SKM-1 (cell line): ENCODE data around the gene PLEKHG4.
A peak's percentile ranks its signal among the peaks of the same experiment; 100 is the strongest.

Source experiments
- DNase-seq: peaks from one replicate; lab custom pipeline; 2025; ENCODE audit not compliant: unreplicated experiment; lab: John Stamatoyannopoulos, UW

PLEKHG4 gene

GRCh38 chr16:67244387-67245185 lies 34.7 kb upstream of the PLEKHG4 start:
- peak; percentile 92 for DNase-seq

- DNase-seq = no peak
These were observed 34.1 kb upstream of the PLEKHG4 start for GRCh38 chr16:67245186-67245585.

DNA sequence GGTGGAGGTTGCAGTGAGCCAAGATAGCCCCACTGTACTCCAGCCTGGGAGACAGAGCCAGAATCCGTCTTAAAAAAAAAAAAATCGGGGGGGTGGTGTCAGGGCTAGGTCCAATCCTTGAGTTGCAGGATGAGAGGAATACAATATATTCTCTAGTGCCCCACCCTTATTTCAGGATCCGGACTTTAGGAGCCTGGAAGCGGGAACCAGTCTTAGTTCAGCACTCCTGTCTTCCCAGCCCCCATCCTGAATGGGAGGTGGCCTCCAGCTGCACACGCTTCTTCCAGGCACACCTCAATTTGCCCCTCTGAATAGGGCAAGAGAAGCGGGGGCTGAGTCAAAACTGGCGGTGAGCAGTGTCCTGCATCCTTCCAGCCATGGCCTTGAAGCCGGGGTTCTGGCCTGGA lies 33.7 kb upstream of the PLEKHG4 start:
- DNase-seq = no peak

DNA sequence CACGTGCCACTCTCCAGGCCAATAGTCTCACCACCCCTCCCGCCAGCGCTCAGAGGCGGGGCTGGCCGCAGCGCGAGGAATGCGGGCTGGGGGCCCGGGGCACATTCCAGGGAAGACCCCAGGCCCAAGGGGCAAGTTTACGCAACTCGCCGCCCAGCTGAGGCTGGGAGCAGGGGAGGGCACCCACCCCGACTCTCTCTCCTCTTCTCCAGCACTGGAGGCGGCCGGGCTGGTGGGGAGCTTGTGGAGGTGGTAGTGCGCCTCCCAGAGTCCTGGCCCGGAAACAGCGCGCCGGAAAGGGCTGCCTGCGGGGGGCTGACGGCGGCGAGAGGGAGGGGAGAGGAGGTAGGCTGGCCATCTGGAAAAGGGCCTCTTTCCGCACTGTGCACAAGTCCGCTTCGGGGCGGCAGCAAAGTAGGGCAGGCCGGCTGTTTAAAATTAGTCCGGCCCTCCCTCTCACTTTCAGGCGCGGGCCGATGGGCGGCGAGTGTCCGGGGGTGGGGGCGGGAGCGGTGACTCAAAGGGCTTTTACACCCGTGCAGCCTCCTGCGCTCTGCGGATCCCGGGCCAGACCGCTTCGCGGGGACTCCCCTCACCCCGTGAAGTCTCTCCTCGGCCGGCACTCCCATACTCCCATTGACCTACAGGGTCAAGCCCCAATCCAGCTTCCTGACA lies 33.1 kb upstream of the PLEKHG4 start:
- no peak for DNase-seq

DNA sequence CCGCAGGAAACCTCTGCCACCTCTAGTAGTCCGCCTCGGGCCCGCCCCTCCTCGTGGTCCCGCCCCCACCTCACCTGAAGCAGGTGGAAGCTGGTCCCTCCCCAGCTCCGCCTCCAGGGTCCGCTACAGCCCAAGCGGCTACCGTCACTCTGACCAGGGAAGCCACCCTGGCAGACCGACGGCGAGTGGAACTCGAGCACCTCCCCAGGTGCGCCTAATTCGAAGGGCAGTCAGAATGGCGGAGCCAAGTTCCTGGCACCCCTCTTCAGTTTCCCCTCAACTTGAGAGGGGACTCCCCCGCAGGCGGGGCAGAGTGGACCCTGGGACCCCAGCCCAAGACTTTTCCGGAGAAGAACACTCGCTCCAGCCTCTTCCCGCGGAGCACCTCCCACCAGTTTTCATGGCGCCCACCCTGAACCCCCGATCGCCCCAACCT lies 32.6 kb upstream of the PLEKHG4 start:
- no peak for DNase-seq

DNA sequence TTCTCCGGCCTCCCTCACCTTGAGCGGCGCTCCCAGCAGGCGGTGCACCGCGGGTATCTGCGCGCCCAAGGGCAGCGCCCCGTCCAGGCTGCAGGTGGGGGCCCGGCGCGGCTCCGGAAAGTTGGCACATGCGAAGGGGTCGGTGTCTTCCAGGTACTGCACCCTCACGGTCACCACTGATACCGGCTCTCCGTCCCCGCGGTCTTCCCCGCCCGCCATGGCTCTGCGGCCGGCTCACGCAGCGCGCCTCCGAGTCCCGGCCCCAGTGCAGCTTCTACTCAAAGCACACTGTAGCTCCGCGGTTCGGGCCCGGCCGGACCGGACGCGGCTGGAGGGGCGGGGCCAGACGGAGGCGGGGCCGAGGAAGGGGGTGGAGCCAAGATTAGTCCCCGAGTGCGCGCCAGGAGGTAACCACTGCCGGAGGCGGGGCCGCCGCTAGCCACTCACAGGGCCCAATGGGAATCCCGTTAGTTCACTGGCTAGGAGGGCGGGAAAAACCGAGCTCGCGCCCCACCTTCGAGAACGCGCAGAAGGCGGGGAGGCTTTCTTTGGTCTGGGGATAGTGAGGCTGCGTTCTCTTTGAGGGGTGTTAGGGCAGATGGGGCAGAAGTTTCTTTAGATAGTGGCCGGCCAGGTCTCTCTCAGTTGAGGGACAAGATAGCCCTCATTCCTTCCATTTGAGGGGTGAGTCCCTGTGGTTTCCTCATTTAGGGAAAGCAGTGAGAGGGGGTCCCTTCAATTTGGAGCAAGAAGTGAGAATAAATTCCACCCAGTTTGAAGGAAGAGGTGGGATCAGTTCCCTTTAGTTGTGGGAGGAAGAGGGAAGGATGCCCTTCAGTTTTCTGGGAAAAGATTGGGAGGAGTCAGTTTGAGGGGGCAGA lies 31.9 kb upstream of the PLEKHG4 start, which contains the start of gene FHOD1:
FHOD1 (minus strand) TSS at position 290 of the 881 bp plus-strand sequence; CDS start at position 219, 71 bp downstream.
- DNase-seq = peak; percentile 85

DNA sequence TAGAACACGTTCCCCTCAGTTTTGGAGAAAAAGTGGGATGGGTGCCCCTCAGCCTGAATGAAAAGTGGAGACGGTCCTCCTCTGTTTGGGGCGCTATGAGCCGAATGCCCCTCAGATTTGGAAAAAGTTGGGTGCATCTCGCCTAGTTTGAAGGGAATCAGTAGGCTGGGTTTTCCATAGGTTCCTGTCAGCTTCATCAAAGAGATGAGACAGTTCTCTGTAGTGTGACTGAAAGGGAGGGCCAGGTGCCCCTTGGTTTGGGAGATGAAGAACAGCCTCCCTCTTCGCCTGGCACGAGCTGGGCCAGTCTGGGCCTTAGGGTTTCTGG lies 31.3 kb upstream of the PLEKHG4 start:
- no peak for DNase-seq

GRCh38 chr16:67248401-67249177 lies 30.7 kb upstream of the PLEKHG4 start, which contains the start of gene SLC9A5:
SLC9A5 (plus strand) TSS chr16:67248979; CDS start chr16:67249015, 36 bp downstream.
- no peak for DNase-seq

- no peak for DNase-seq
These were observed 29.9 kb upstream of the PLEKHG4 start for GRCh38 chr16:67249178-67250044.

DNA sequence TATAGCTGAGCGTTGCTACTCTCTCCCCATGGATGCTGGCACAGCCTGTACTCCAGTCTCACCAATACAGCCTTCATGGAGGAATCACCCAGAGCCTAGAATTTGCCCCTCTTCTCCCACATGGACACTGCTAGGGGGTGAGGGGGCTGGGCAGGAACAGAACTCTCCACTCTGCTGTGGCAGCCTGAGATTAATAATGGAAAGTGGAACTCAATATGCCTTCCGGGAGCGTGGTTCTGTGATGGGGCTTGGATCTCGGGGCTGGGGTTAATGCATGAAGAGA lies 29.3 kb upstream of the PLEKHG4 start:
- DNase-seq = no peak

GRCh38 chr16:67252609-67253497 lies 26.5 kb upstream of the PLEKHG4 start:
- no peak for DNase-seq

GRCh38 chr16:67254801-67255552 lies 24.4 kb upstream of the PLEKHG4 start:
- DNase-seq = no peak

DNA sequence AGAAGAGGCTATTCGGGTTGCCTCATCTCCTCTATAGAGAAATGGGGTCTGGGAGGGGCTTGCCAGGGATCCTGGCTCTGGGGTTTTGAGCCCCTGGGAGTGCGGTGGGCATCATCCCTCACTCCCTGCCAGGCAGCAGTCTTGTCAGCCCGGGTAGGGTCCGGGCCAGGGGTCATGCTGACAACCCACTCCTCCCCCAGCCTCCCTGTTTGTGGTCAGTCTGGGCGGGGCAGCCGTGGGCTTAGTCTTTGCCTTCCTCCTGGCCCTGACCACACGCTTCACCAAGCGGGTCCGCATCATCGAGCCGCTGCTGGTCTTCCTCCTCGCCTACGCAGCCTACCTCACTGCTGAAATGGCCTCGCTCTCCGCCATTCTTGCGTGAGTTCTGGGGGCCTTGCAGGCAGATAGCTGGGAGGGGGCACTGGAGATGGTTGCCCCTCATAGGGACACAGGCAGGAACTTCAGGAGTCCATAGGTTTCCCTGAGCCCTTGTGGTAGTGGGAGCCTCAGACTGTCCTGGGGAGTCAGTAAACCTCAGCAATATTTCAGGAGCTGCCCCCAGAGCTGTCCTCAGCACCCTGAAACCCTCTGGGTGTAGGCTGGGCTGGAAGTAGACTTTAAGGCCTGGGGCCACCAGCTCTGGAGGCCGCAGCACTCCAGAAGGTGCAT lies 23.6 kb upstream of the PLEKHG4 start:
- no peak for DNase-seq

- DNase-seq = no peak
These were observed 22.6 kb upstream of the PLEKHG4 start for GRCh38 chr16:67256701-67257230.

- no peak for DNase-seq
These were observed 21.7 kb upstream of the PLEKHG4 start for GRCh38 chr16:67257486-67258160.

DNA sequence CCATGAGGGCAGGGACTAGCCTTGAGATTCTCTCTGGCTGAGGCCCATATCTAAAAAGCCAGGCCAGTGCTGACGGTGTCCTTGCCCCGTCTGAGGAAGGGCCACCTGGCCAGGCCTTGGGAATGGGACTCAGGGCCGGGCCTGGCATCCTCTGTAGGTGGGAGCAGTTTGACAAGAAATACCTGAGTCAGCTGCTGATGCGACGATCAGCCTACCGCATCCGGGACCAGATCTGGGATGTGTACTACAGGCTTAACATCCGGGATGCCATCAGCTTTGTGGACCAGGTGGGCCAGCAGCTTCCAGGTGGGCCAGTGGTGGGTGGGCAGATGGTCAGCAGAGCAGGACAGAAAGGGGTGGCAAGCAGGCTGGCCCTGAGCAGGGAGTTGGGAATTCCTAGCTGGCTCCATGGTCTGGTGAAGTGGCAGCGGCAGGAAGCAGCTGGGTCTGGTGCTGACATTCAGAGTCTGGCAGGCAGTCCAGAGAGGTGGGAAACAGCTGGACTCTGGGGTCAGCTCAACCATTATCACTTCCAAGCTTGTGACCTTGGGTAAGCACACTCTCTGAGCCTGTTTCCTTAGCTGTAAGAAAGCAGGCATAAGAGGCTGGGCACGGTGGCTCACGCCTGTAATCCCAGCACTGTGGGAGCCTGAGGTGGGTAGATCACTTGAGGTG lies 21.0 kb upstream of the PLEKHG4 start:
- no peak for DNase-seq
